GM18498 (cell line): Measurements from ENCODE around the gene BRAF.
"Not testable (repeated sequence)": the region's sequence is repeated elsewhere in the genome, so short reads cannot be mapped to it uniquely, and the experiment has no call there.

ENCODE experiments used
- ATAC-seq: cut with Tn5 transposase; IDR thresholded peaks from one replicate; pipeline ENCODE4 v1.9.1; 2021; ENCODE audit warnings: mild to moderate bottlenecking, moderate library complexity; ENCODE audit not compliant: unreplicated experiment

Gene BRAF

DNA sequence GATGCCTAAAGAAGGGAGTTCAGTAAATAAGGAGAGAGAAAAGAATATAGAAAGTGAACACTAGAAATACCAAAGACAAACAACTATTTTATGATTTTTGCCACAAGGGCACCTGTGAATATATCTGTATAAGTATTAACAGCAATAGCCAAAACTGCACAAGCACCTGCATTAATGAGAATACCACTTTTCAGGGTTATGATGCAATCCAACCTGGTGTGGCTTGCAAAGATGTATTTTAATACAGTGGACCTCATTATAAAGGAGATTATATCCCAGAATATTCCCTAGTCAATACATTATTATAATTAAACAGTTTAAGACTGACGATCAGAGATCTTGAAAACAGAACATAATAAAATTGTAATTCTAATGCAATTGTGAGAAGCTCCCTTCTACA, 4.0 kb downstream of the BRAF start:
- no peak for ATAC-seq

DNA sequence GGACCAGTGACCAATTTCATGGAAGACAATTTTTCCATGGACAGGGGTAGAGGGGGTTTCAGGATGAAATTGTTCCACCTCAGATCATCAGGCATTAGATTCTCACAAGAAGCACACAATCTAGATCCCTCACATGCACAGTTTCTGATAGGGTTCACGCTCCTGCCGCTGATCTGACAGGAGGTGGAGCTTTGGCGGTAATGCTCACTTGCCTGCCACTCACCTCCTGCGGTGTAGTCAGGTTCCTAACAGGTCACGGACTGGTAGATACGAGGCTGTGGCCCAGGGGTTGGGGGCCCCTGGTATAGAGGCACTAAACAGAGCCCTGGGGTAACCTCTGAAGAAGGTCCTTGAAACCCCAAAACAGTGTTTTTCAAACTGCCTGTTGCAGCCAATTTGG, 6.5 kb downstream of the BRAF start:
- no peak for ATAC-seq

DNA sequence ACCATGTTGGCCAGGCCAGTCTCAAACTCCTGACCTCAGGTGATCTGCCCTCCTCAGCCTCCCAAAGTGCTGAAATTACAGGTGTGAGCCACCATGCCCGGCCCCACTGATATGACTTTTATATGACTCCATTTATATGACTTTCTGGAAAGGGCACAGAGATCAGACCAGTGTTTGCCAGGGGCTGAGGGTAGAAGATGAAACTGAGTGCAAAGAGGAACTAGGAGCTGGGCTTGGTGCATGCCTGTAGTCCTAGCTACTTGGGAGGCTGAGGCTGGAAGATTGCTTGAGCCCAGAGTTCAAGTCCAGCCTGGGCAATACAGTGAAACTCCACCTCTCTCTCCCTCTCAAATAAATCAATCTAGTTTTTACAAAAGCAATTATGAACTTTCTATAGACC, 7.5 kb downstream of the BRAF start:
- ATAC-seq = no peak

- ATAC-seq = no peak
These were observed 8.7 kb downstream of the BRAF start for GRCh38 chr7:140915935-140916555.

- no peak for ATAC-seq
These were observed 10.6 kb downstream of the BRAF start for GRCh38 chr7:140914083-140914482.

DNA sequence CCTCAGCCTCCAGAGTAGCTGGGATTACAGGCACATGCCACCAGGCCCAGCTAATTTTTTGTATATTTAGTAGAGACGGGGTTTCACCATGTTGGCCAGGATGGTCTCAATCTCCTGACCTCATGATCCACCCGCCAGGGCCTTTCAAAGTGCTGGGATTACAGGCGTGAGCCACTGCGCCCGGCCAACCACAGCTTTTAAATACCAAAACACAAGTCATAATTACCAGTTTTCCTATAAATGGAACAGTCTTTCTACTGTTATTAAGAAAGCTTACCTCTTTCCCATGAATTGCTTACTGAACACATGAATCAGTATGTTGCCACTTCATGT, 11.2 kb downstream of the BRAF start:
- not testable (repeated sequence) for ATAC-seq

GRCh38 chr7:140911746-140912145, 13.0 kb downstream of the BRAF start:
- no peak for ATAC-seq

- ATAC-seq = no peak
These were observed 15.1 kb downstream of the BRAF start for GRCh38 chr7:140909476-140910161.

DNA sequence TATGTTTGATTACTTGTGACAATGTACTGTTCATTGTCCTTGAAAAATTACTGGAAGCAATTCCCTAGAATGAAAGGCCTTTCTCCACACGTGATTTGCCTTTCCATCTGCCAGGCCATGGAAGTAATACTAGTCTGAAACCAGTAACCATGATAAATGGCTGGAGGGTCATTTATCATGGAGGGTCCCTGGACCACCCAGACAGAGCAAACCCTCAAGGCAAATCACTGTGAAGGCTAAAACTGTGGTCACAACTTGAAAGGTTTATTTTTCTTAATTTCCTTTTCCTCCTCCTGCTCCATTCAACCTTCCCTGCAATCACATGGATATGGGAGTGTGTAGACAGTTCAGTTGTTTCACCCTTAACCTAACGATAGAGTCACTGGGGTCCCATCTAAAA, 16.4 kb downstream of the BRAF start:
- no peak for ATAC-seq

DNA sequence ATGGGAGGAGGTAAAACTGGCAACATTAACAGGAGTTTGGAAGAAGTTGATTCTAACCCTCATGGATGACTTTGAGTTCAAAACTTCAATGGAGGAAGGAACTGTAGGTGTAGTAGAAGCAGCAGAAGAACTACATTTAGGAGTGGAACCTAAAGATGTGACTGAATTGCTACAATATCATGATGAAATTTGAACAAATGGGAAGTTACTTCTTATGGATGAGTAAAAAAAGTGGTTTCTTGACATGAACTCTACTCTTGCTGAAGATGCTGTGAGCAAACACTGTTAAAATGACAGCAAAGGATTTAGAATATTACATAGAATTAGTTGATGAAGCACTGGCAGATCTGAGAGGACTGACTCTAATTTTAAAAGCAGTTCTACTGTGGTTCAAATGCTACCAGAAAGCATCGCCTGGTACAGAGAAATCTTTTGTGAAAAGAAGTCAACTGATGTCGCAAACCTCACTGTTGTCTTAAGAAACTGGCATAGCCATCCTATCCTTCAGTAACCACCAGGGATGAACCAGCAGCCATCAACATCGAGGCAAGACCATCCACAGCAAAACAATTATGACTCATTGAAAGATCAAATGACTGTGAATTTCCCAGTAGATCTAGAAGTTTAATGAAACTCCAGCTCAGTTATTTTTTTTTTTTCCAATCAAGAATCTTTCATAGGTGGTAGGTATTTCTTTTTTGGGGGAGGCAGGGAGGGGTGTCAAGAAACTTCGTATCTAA, 20.8 kb downstream of the BRAF start:
- ATAC-seq = no peak

DNA sequence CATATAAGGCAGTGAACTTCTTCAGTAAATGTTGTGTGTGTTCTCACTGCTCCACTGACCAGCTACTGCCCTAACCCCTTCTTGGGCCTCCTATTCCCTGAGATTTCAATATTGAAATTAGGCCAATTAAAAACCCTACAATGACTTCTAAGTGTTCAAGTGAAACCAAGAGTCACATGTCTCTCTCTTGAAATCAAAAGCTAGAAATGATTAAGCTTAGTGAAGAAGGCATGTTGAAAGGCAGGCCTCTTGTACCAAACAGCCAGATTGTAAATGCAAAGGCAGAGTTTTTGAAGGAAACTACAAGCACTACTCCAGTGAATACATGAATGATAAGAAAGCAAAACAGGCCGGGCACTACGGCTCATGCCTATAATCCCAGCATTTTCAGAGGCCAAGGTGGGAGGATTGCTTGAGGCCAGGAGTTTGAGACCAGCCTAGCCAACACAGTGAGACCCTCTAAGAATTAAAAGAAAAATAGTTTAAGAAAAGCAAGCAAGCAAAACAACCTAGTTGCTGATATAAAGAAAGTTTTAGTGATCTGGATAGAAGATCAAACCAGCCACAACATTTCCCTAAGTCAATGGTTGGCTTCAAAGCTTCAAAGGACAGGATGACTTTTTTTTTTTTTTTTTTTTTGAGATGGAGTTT, 22.3 kb downstream of the BRAF start:
- ATAC-seq = peak; percentile 81

- no peak for ATAC-seq
These were observed 22.8 kb downstream of the BRAF start for GRCh38 chr7:140901941-140902302.

- no peak for ATAC-seq
These were observed 24.8 kb downstream of the BRAF start for GRCh38 chr7:140899883-140900282.

DNA sequence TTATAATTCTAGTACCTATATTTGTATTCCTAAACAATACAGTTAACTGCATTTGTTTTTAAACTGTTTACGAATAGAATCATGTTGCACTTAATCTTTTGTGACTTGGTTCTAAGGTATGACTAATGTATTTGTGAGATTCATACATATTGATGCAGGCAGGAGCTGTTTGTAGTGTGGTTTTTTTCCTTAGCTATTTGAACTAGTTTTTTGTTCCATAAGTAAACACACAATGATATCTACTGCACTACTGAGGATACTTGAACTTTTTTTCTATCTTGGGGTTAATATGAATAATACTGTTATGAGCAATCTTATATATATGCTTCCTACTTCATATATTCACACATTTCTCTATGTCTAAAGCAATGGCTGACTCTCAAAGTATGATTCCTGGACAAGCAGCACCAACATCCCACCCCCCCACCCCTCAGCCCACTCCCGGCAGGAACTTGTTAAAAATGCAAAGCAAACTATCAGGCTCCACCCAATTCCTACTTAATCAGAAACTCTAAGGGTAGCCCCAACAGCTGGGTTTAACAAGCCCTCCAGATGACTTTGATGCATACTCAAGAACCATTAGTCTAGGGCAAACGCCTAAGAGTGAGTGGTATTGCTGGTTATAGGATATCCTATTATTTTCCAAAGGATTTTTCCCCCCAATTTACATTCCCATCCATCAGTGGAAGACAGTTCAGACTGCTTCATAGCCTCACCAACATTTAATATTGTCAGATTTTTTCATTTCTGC, 25.8 kb downstream of the BRAF start:
- ATAC-seq = no peak

DNA sequence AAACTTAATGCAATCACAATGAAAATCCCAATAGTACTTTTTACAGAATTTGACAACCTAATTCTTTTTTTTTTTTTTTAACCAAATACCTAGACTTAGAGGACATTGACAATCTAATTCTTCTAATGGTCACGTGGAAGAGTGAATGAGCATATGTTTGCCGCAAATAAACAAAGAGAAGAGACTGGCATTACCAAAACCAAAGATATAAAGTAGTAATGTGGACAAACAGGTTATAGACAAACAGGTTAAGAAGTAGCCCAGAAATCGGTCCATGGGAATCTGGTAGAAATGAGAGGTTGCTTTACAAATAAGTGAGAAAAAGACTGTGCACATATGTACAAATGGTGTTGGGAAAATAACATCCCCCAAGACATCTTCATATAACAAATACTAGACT, 27.7 kb downstream of the BRAF start:
- no peak for ATAC-seq

DNA sequence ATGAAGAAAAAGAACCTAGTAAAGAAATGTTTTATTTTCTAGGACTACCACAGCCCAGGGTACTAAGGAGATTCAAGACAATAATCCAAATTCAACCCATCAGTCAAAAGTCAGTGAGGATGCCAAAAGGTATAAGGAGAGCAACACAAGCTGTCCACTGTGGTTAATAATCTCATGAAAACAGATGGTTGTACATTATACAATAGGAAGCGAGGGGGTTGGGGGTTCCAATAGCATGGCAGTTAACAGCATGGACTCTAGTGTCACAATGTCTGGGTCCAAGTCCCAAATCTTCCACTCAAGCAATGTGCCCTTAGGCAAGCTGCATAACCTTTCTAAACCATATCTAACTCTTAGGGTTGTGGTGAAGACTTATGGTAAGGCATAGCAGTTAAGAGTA, 35.1 kb downstream of the BRAF start:
- no peak for ATAC-seq

GRCh38 chr7:140889150-140889549, 35.6 kb downstream of the BRAF start:
- ATAC-seq = no peak

DNA sequence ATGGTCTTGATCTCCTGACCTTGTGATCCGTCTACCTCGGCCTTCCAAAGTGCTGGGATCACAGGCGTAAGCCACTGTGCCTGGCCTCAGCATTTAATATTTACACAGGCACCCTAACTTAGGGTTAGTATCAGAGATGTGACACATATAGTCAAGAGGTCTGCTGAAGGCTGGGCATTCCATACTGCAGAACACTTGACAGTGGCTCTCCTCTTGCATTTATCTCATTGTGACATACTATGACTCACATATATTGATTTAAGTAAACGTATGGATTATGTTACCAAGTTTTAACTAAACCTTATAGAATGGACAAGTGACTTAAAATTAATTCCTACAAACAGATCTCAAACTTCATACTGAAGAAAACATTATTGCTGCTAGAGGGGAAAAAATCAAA, 36.6 kb downstream of the BRAF start:
- ATAC-seq = no peak

- no peak for ATAC-seq
These were observed 38.9 kb downstream of the BRAF start for GRCh38 chr7:140885735-140886334.

DNA sequence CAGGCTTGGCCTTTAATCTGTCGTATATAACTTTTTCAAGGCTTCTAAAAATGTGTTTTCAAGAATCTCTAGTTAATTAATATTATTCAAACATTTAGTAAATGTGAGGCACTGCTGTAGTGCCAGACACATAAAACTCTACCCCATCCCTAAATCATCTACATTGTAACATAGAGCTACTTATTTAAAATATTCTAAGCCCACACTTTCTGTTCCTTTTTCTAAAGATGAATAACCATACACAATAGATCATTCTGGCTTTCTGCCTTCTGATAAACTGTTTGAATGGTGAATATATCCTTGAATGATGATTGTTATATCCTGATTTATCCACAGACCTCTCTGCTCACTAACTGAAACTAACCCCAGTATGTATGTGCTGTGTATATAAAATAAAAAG, 41.4 kb downstream of the BRAF start:
- no peak for ATAC-seq

- ATAC-seq = not testable (repeated sequence)
These were observed 41.9 kb downstream of the BRAF start for GRCh38 chr7:140882834-140883233.
